AG09319 (cell line): Measurements from ENCODE around the gene DHRS2.

Experiments used
- DNase-seq: peaks from one replicate; pipeline ENCODE4 v3.0.0-alpha.2; 2010; ENCODE audit warnings: low read depth; ENCODE audit errors: extremely low read depth
- TF ChIP-seq, protein P1 (sequence below): IDR thresholded peaks from 2 replicates; pipeline ENCODE4 v1.5.1; 2011; ENCODE audit warnings: low read depth, mild to moderate bottlenecking, inconsistent platforms, low read length, moderate library complexity

DHRS2 gene

DNA sequence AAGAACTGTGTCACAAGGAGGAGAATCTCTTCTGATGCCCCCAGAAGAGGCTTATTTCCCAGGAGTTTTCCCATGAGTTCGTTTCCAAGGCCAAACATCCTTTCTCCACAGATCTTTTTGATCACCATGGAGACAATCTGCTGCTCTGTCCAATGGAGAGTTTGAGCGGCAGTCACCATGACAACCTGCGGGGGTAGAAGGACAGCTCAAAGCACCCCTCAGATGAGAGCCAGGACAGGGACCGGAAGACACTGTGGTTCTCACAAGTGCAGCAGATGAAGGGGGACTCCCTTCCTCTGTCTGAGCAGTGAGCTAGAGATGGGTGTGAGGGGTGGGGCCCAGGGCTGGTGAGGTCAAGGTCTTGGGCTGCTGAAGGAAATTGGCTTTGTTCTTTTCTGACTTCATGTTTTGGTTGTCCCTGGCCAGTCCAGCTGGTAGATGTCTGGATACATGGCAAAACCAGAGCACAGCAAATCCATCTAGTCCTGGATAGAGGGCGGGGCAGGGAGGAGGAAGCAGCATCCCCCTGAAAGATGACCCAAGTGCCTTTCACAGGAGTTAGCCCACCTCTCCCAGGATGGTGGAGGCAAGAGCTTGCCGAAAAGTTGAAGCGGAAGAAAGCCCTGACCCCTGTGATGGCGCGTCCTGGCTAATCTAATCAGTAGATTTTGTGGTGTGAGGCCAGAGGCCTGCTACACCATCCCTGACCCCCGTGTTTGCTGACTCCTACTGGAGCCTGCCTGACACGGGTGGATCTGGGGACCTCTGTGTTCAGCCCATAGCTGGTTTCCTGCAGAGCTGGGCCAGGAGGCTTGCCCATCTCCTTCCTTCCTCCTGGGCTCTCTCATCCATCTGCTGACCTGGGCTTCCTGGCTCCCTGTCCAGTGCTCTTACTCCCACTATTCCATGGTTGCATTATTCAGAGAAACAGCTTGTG, 24.4 kb downstream of the DHRS2 start:
- DNase-seq = no peak
- TF ChIP-seq, protein P1, sequence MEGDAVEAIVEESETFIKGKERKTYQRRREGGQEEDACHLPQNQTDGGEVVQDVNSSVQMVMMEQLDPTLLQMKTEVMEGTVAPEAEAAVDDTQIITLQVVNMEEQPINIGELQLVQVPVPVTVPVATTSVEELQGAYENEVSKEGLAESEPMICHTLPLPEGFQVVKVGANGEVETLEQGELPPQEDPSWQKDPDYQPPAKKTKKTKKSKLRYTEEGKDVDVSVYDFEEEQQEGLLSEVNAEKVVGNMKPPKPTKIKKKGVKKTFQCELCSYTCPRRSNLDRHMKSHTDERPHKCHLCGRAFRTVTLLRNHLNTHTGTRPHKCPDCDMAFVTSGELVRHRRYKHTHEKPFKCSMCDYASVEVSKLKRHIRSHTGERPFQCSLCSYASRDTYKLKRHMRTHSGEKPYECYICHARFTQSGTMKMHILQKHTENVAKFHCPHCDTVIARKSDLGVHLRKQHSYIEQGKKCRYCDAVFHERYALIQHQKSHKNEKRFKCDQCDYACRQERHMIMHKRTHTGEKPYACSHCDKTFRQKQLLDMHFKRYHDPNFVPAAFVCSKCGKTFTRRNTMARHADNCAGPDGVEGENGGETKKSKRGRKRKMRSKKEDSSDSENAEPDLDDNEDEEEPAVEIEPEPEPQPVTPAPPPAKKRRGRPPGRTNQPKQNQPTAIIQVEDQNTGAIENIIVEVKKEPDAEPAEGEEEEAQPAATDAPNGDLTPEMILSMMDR = no peak

DNA sequence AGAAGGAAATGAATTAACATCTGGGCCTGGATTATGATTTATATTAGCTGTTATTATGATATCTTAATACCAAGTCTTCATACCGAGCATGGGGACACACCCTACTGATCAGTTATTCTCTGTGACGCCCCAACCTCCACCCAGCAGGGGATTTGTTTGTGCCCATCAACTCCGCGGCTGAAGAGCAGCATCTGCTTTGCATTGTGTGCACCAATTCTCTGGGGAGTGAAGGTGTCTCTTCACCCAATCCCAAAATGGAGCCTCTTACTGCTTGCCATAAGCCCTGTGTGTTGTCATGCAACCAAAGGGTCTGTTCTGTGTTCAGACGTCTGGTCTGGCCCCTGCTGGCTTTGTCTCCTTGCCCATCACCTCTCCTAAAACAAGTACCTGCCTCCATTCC, 25.4 kb downstream of the DHRS2 start:
- TF ChIP-seq, protein P1 = no peak
- DNase-seq = no peak

DNA sequence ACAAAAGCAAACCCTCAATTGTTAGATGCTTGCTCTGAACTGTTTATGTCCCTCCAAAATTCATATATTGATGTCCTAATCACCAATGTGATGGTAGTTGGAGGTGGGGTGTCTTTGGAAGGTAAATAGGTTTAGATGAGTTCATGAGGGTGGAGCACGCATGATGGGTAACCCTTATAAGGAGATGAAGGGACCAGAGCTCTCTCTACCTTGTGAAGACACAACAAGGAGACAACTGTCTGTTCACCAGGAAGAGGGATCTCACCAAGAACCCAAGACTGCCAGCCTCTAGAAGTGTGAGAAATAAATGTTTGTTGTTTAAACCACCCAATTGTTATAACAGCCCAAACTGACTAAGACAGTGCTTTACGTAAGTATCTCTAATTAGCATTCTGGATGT, 27.0 kb downstream of the DHRS2 start:
- DNase-seq = no peak
- TF ChIP-seq, protein P1 = no peak

DNA sequence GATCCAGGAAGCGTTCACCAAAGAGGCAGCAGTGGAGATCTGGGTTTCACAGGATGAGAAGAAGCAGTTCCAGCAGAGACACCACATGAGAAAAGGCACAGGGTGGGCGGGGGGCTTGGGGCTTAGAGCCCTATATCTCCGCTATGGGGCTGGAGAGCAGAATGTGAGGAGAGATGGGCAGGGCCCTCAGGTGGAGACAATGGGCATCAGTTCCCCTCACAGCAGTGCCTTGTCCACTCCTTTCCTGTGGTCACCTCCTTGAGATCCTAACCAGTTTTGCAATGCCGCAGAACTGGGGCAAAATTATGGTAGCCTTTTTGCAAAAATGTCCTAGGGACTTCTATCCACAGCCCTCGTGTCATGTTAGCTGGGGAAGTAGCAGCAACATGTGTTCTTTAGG, 27.5 kb downstream of the DHRS2 start:
- TF ChIP-seq, protein P1 = no peak
- DNase-seq = no peak

DNA sequence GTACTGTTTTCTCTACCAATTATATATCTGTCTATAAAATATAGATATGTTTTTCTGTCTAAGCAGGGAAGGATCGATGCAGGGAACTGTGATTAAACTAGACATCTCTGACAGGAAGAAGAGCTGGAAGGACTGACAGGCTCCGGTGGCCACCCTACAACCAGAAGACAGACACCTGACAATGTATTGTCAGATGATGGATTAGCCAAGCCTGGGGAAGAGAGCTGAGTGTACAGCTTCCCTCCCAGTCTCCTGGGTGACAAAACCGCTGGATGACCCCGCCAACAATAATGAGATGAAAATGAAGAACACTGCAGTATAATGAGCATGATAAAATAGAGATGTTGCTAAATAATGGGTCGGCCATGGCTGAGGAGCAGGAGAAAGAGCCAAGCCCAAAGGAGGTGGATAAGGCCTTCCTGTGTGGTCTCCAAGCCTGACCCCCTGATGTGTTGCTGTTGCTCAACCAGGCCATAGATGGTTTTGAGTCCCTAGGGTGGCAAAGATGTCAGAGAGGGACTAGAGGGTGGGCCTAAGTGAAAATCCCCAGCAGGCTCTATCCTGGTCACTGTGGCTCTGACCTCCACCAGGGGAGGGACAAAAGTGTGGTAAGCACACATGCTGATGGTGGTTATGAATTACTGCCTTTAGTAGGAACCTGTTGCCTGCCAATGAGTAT, 28.2 kb downstream of the DHRS2 start:
- TF ChIP-seq, protein P1 = no peak
- DNase-seq = no peak

DNA sequence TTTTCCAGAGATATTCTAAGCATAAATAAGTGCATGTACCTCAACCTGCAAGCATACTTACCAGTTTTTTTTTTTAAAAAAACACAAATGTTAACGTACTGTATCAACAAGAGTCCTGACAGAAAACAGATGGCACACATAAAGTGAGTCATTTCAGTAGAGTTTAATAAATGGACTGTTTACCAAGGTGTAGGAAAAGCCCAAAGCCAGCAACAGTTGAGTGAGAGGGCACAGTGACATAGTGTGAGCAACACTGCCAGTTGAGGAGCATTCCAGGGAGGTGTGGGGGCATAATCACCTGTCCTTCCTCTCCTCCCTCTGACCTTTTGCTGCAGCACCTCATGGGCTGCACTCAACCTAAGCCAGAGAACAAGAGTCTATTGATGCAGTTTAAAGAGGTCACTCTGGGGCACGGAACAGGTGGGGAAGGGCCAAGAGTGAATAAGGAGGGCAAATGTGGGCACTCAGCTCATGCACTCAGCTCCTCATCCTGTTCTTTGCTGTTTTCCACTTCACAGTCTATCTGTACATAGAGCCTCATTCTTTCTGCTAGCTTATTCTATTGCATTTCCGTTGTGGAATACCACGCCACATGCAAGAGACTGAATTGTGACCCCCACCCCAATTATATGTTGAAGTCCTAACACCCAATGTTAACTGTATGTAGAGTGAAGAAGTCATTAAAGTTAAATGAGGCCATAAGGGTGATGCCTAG, 29.3 kb downstream of the DHRS2 start:
- TF ChIP-seq, protein P1 = no peak
- DNase-seq = no peak
